ENCODE results near the gene ECI2. TPM values are rescaled to one million over a fixed set of nuclear protein-coding genes. Genes with fewer than 3 reads are reported as not detected.

The ECI2 gene
- total and polyA plus RNA-seq, 2 of the 13 experiments (the other 11 are each of a cell fraction or from before 2014, with no cell fraction given), result 78.5 to 228 TPM

DNA sequence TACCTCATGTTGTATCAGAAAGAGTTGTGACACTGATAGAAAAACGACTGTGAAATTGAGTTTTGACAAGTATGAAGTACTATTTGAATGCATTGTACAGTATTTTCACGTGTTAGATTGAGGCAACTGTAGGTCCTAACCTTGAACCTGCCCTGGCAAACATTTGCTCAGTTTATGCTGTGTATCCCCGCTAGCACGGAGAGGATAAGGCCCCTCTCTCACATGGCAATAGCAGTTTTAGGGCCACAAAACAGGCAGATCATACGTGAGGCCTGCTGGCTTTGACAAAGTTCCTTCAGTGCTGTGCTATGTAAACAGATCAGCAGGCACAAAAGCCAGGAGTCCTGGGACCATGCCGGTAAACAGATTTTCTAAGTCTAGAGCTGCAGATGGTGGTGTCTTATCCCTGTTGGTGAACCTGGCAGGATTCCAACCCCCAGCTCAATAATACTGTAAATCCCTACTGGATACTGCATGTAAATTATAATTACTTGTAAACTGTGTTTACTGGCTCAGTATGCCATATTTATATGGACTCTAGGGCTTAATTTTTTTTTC, 32.6 kb downstream of the ECI2 start (continued):
- TF ChIP-seq RERE (CRISPR knock-in tag; IDR thresholded peaks at IDR 0.05; ENCODE audit: low read depth), result peak; percentile 94; the same call in 1 of the 2 replicates
- TF ChIP-seq ZMYM3 (CRISPR knock-in tag; IDR thresholded peaks at IDR 0.05), result peak; percentile 95
- TF ChIP-seq GABPB1 (CRISPR knock-in tag; IDR thresholded peaks at IDR 0.05), result peak; percentile 55; the same call in 1 of the 2 replicates
- 0 out of 2 replicates have a peak, but pooled peaks have one; percentile 32 for TF ChIP-seq ZNF7 (CRISPR knock-in tag; IDR thresholded peaks at IDR 0.05)
- TF ChIP-seq ZNF12 (CRISPR knock-in tag; IDR thresholded peaks at IDR 0.05), result peak; percentile 82
- TF ChIP-seq ATM (IDR thresholded peaks at IDR 0.05; ENCODE audit: borderline replicate concordance), result no peak
- TF ChIP-seq CSRNP2 (CRISPR knock-in tag; conservative IDR thresholded peaks at IDR 0.05; ENCODE audit: low read depth), result no peak
- TF ChIP-seq ZNF660 (CRISPR knock-in tag; IDR thresholded peaks at IDR 0.05; ENCODE audit: borderline replicate concordance, low read depth), result no peak
- no peak for TF ChIP-seq CAMTA2 (CRISPR knock-in tag; IDR thresholded peaks at IDR 0.05; ENCODE audit: borderline replicate concordance)
- TF ChIP-seq MYC (CRISPR knock-in tag; IDR thresholded peaks at IDR 0.05; ENCODE audit: borderline replicate concordance), result peak; percentile 79
- peak; percentile 96 for TF ChIP-seq ELF3 (CRISPR knock-in tag; IDR thresholded peaks at IDR 0.05)
- no peak for TF ChIP-seq NFIB (CRISPR knock-in tag; IDR thresholded peaks at IDR 0.05; ENCODE audit: borderline replicate concordance)
- TF ChIP-seq HNF4G (IDR thresholded peaks at IDR 0.05; ENCODE audit: borderline replicate concordance, low read depth, low read length), result peak; percentile 61; the same call in 1 of the 2 replicates
- TF ChIP-seq HNF4G (CRISPR knock-in tag; IDR thresholded peaks at IDR 0.05; ENCODE audit: borderline replicate concordance, low read depth), result peak; percentile 61; the same call in 1 of the 2 replicates
- TF ChIP-seq FOXA1 (IDR thresholded peaks at IDR 0.05), result no peak
- peak; percentile 94 for TF ChIP-seq FOXA1 (CRISPR knock-in tag; IDR thresholded peaks at IDR 0.05)
- peak; percentile 30; the same call in 1 of the 2 replicates for TF ChIP-seq HOXD1 (CRISPR knock-in tag; IDR thresholded peaks at IDR 0.05)
- TF ChIP-seq TCF7L2 (IDR thresholded peaks at IDR 0.05; ENCODE audit: low read depth, low read length), result no peak
- no peak for TF ChIP-seq IKZF4 (CRISPR knock-in tag; IDR thresholded peaks at IDR 0.05; ENCODE audit: borderline replicate concordance, low read depth, not compliant biosample characterization)
- TF ChIP-seq ZNF329 (CRISPR knock-in tag; IDR thresholded peaks at IDR 0.05; ENCODE audit: low read depth), result no peak
- TF ChIP-seq RFX1 (IDR thresholded peaks at IDR 0.05), result no peak
- TF ChIP-seq ARID2 (CRISPR knock-in tag; IDR thresholded peaks at IDR 0.05; ENCODE audit: borderline replicate concordance), result no peak
- TF ChIP-seq ZNF441 (CRISPR knock-in tag; IDR thresholded peaks at IDR 0.05; ENCODE audit: borderline replicate concordance), result peak; percentile 92
- TF ChIP-seq SNAPC2 (CRISPR knock-in tag; IDR thresholded peaks at IDR 0.05), result peak; percentile 78; the same call in 1 of the 2 replicates

Data from HepG2 (cell line).